Heart right ventricle (tissue), 16 donors: ENCODE data around the gene LMX1B. TPM values are rescaled to one million over a fixed set of nuclear protein-coding genes. Genes with fewer than 3 reads are reported as not detected.

Experiments
- ATAC-seq, 8 donors: fragments of 200-7000 bp; cut with Tn5 transposase; one replicate each; pipeline ENCODE4 v1.9.1; 2020; ENCODE audit warnings: mild to moderate bottlenecking in 8 of 8, moderate library complexity in 8 of 8, moderate number of reproducible peaks in 1 of 8
- DNase-seq, 2 donors: peaks; one replicate each; pipeline ENCODE4 v3.0.0-alpha.2; 2020
- H3K27ac ChIP-seq, 10 donors: fragments of 200-600 bp; sonication (generic) in 2 of 10; one replicate each; pipeline versions ENCODE4 v1.5.0 to v1.8.0; 2020 to 2022; ENCODE audit warnings: mild to moderate bottlenecking in 3 of 10
- H3K27me3 ChIP-seq, 7 donors: fragments of 200-600 bp; one replicate each; pipeline ENCODE4 v1.8.0; 2021 to 2022; ENCODE audit warnings: mild to moderate bottlenecking in 2 of 7
- H3K36me3 ChIP-seq, 9 donors: fragments of 200-600 bp; sonication (generic) in 1 of 9; one replicate each; pipeline versions ENCODE4 v1.5.0 to v1.8.0; 2020 to 2022; ENCODE audit warnings: mild to moderate bottlenecking in 2 of 9
- H3K4me1 ChIP-seq, 9 donors: fragments of 200-600 bp; sonication (generic) in 1 of 9; one replicate each; pipeline versions ENCODE4 v1.5.0 to v1.8.0; 2020 to 2022; ENCODE audit warnings: mild to moderate bottlenecking in 4 of 9
- H3K4me3 ChIP-seq, 10 donors: fragments of 200-600 bp; sonication (generic) in 2 of 10; one replicate each; pipeline versions ENCODE4 v1.5.0 to v1.8.0; 2020 to 2022; ENCODE audit warnings: mild to moderate bottlenecking in 7 of 10, moderate library complexity in 2 of 10
- H3K9me3 ChIP-seq, 11 donors: fragments of 200-600 bp in 10 of 11; sonication (generic) in 2 of 11; one replicate each; pipeline versions ENCODE4 v1.5.0 to v1.8.0; 2013 to 2022; ENCODE audit warnings: mild to moderate bottlenecking in 2 of 11, control low read depth in 1 of 11, moderate library complexity in 1 of 11
- CTCF ChIP-seq, 9 donors: fragments of 200-600 bp; sonication (generic) in 2 of 9; IDR thresholded peaks; one replicate each; pipeline versions ENCODE4 v1.5.0 to v1.8.0; 2021 to 2022; ENCODE audit warnings: antibody characterized with exemption in 9 of 9, mild to moderate bottlenecking in 5 of 9, moderate library complexity in 1 of 9
- WGBS, 2 donors: extraction: QIAGEN DNeasy Blood & Tissue Kit; methylation state at CpG; one replicate each; pipeline ENCODE4 v1.1.7; 2013; ENCODE audit warnings: inconsistent platforms in 1 of 2; 5-methylcytosine and 5-hydroxymethylcytosine counted together
- intact Hi-C, 10 donors: fragments of 100-400 bp; cut with DNase I; formaldehyde crosslinking; loops; one replicate each; pipeline versions ENCODE4 v1.11.1 to v1.14.2; 2022
- polyA plus RNA-seq, 2 donors: library from polyadenylated mRNA; stranded (reverse); fragments of 200-250 nt; gene quantifications; one replicate each; pipeline ENCODE4 v1.2.3, GENCODE V29; 2013
- total RNA-seq, 10 donors: library from RNA; stranded (reverse); fragmentation: NEBNext Ultra II Directional in 3 of 10; extraction: Animal tissue kit (Norgen Biotek cat#: 25700) in 3 of 10; gene quantifications; one replicate each; pipeline versions ENCODE4 v1.2.1 to v1.2.4, GENCODE V29; 2021 to 2023
- donor health status: Arrhythmogenic right ventricular cardiomyopathy.
- donor health status: ischemic (EF 13 %, LVEDD 7.1; RV severe dilation, severe dysfunction).
- donor health status: healthy with polysubstance abuse.
- donor health status: DM: no; HTN: yes; CAD: no.
- donor health status: DM: no; HTN: no; CAD: no.
- donor health status: ischemic (EF 25% LVEDD 6.9; RV normal size, moderate dysfunction).
- donor health status: ischemic (EF 25% LVEDD 5.7; RV mildly dilated, moderate dysfunction).
- donor health status: healthy.
- donor health status: DM: yes; HTN: yes; CAD: no.
- donor health status: Ischemic cardiomyopathy.
- donor health status: ischemic (EF 35%, LVEDD 5.7; RV mildly dilated, moderate dysfunction).
- donor health status: nonischemic (EF 11% LVEDD 7.7; RV severe dilation, severe dysfunction).
- donor health status: DM: yes; HTN: yes; CAD: no.
- donor health status: PGD.
- donor health status: ischemic (EF 29% LVEDD 5.4; RV normal size, mild dysfunction).
- donor health status: nonischemic (EF 23%, LVEDD 6.1; RV moderate dilation, normal function).

LMX1B gene
- total and polyA plus RNA-seq, 12 donors = 0.25 to 0.97 (median 0.37) TPM

DNA sequence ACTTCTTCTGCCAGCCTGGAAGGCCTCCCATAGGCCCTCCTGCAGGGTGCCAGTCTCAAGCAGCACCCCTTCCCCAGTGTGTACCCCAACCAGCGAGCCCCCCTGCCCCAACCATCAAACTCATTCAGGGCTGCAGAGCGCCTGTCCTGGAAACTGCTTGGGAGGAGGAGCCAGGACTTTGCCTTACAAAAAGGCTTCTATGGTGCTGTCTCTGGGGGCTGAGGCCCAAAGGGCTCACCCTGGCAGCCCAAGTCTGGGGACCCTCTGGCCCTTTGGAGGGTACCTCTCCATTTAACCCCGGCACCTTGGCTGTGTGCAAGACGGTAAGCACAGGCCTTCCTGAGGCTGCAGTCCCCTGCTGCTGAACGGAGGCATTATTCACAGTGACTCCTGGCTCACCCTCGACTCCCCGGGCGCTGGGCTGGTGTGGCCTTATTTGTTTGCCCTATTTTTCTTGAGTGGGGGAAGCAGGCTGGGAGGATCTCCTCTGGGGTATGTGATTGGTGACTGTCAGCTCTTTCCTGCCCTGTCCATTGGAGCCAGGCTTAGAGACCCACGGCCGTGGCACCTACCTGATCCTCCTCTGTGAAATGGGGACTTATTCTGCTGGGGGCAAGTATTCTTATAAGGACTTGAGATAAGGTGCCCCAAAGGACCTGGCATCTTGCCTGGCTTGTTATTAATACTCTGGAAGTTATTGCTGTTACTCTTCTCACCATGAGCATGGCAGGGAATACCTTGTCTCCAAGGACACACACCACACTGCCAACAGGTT is 5.8 kb downstream of the LMX1B start:
- Histone ChIP-seq H3K9me3 (no peaks in the 10 kb centered on the region), H3K36me3 (no peaks in the 10 kb centered on the region), H3K4me1 (peaks cover 0 to 27% (median 6%) of the 10 kb centered on the region in 9 donors), H3K4me3 (no peak overlapping the region), H3K27ac (no peak overlapping the region), H3K27me3 (peaks cover 56 to 100% (median 100%) of the 10 kb centered on the region in 7 donors)
- no peak for DNase-seq
- TF ChIP-seq CTCF (IDR thresholded peaks at IDR 0.05) = no peak
- intact Hi-C loops = loop anchor here in 4 of 10 donors (10.0 kb wide), 2 partner anchors 75 to 165 kb away; no protein-coding TSS in a partner anchor
- 52 to 53% methylated on average over 10 of the region's 10 CpGs for WGBS, 2 donors
- no peak for ATAC-seq

DNA sequence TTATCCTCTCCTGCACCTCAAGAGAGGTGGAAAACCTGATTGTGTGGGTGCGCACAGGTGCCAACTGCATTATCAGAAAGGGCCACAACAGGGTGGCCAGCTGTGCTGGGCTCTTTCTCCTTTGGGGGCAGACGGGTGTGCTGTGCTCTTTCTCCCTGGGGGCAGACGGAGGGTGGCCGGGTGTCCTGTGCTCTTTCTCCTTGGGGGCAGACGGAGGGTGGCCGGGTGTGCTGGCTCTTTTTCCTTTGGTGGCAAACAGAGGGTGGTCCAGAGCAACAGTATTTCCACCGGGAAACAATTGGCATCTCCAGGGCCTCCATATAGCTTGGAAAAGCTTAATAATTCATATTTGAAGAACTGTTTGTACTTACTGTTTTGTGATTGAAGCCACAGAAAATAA is 6.8 kb downstream of the LMX1B start:
- H3K36me3 ChIP-seq = no peaks in the 10 kb centered on the region
- WGBS, 2 donors = 44 to 50% methylated on average over 7 of the region's 7 CpGs
- no peak for ATAC-seq
- no peaks in the 10 kb centered on the region for H3K9me3 ChIP-seq
- H3K27ac ChIP-seq = no peak overlapping the region
- H3K27me3 ChIP-seq = peaks cover 55 to 100% (median 100%) of the 10 kb centered on the region in 7 donors
- intact Hi-C loops = loop anchor here in 1 of 10 donors (10.0 kb wide), 1 partner anchor 164 kb away; no protein-coding TSS in a partner anchor
- TF ChIP-seq CTCF (IDR thresholded peaks at IDR 0.05) = no peak
- H3K4me3 ChIP-seq = no peak overlapping the region
- DNase-seq = no peak
- peaks cover 0 to 32% (median 9%) of the 10 kb centered on the region in 9 donors for H3K4me1 ChIP-seq

- intact Hi-C loops = loop anchor here in 1 of 10 donors (10.0 kb wide), 1 partner anchor 164 kb away; no protein-coding TSS in a partner anchor
- Histone ChIP-seq H3K27me3 (peaks cover 47 to 100% (median 100%) of the 10 kb centered on the region in 7 donors), H3K27ac (no peak overlapping the region), H3K9me3 (no peaks in the 10 kb centered on the region), H3K4me3 (no peak overlapping the region), H3K4me1 (peaks cover 0 to 35% (median 17%) of the 10 kb centered on the region in 9 donors), H3K36me3 (no peaks in the 10 kb centered on the region)
- WGBS, 2 donors = 27 to 29% methylated on average over 15 of the region's 15 CpGs
- DNase-seq = no peak
- TF ChIP-seq CTCF (IDR thresholded peaks at IDR 0.05) = no peak
- no peak for ATAC-seq
Observed at GRCh38 chr9:126621061-126621918, 7.6 kb downstream of the LMX1B start.
